GM10847 (cell line): Measurements from ENCODE around the gene NCL.

Experiments used
- POLR2A ChIP-seq: IDR thresholded peaks from 2 replicates; pipeline ENCODE4 v1.6.1; 2011; ENCODE audit not compliant: insufficient read length; ENCODE audit errors: extremely low read depth

NCL gene, protein sequence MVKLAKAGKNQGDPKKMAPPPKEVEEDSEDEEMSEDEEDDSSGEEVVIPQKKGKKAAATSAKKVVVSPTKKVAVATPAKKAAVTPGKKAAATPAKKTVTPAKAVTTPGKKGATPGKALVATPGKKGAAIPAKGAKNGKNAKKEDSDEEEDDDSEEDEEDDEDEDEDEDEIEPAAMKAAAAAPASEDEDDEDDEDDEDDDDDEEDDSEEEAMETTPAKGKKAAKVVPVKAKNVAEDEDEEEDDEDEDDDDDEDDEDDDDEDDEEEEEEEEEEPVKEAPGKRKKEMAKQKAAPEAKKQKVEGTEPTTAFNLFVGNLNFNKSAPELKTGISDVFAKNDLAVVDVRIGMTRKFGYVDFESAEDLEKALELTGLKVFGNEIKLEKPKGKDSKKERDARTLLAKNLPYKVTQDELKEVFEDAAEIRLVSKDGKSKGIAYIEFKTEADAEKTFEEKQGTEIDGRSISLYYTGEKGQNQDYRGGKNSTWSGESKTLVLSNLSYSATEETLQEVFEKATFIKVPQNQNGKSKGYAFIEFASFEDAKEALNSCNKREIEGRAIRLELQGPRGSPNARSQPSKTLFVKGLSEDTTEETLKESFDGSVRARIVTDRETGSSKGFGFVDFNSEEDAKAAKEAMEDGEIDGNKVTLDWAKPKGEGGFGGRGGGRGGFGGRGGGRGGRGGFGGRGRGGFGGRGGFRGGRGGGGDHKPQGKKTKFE

DNA sequence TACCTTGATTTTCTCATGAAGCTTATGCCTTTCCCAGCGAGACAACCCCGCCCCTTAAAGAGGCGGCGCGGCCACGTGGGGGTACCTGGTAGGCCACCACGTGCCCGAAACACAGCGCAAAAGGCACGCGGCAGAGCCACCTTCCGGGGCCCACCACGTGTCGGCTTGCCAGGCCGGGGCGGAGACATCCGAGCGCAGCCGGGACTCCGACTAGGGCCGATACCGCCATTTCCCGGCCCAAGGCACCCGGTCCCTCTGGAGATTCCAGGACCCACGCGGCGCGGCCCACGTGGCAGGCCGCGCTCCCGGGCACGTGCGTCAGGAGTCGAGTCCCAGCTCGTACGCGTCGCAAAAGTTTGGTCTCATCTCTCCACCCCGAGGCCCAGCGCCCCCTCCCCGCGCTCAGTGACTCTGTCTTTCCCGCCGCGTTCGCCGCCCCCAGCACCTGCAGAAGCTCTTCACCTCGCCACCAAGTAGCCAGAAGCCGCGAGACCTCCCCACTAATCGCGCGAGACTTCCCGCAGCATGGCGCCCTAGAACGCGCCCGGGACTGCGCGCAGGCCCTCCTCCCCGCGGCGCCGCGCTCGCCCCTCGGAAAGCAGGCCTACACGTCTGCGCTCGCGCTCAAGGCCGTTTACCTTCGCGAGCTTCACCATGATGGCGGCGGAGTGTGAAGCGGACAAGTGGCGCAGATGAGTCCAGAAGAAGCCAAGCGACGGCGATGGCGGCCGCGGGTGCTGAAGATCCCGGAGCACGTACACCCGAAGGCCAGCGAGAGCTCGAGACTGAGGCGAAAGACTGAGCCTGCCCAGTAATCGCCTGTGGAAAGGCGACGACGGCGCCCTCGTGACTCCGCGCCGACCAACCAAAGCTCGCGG, at the start of gene NCL:
TSS of gene NCL (minus strand) at position 787 of the 878 bp plus-strand sequence. CDS start at position 656, 131 bp downstream.
- peak; percentile 99 for TF ChIP-seq POLR2A

DNA sequence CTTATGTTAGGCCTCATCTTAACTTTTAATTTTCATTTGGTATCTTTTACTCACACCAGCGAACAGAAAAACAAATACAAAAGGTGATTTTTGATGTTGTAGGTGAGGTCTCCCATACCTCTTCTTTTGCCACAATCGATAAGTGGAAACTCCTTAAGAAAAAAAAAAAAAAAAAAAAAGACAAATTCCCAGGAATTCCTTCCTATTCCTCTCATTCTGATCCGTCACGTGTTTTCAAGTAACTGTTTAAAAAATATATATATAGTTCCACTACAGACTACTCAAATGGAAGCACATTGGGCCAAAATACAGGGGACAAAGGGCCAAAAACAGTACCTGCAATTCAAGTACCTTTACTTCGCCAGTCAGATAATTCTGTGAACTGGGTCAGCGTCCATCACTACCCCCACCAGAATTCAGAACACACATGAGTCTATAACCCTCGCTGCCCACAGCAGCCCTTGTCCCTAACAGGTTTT, 49.5 kb upstream of the NCL start:
- TF ChIP-seq POLR2A: no peak

DNA sequence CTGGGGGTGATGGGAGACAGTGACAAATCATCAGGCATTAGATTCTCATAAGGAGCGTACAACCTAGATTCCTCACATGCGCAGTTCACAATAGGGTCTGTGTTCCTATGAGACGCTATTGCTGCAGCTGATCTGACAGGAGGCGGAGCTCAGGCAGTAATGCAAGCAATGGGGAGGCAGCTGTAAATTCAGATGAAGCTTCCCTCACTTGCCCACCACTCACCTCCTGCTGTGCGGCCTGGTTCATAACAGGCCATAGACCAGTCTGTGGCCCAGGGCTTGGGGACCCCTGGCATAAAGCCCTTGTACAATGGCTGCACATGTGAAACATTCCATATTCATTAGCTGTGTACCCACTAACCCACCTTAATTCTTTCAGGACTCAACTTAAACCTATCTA, 47.9 kb upstream of the NCL start:
- TF ChIP-seq POLR2A: no peak

DNA sequence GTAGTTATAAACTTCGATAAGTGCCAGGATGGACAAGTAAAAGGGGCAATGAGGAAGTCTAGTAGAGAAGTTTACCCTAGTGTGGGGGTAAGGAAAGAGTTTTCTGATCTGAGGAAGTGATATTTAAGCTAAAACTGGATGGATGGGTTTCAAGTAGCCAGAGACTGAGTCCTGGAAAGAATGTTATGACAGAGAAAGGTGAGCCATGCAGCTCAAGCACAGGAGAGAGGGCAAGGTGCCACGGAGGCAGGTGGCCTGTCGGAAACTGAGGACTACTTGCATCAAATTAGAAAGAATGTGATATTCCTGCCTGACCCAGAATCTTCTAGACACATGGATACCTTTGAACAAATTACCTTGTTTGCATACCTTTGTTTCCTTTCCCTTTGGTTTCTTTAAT, 39.5 kb upstream of the NCL start:
- no peak for TF ChIP-seq POLR2A

DNA sequence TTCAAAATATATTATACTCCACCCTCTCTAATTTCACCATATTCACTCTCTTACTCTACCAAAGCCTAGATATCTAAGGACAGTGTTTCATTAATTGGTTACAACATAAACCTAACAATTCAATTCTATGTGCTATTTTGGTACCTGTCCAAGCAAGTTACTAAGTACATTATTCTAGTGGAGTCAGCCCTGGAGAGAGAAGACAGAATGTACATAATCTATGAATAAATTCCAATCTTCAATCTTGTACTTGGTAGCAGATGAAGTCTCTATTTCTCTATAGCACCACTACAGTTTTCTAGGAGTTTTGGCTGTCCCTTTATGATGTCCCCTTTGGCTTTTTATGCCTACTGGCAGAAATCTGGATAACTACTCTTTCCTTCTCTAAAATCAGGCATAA, 38.3 kb upstream of the NCL start:
- TF ChIP-seq POLR2A: no peak

DNA sequence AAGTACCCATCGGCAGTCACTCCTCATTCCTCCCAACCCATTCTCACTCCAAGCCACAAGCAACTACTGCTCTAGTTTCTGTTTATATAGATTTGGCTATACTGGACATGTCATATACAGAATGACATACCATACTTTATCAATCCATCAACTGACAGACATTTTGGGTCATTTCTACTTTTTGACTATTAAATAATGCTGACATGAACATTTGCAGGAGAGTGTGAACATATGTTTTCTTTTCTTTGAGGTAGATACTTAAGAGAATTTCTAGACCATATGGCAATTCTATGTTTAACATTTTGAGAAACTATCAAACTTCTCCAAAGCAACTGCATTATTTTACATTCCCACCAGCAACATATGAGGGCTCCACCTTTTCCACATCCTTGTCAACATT, 33.4 kb upstream of the NCL start:
- no peak for TF ChIP-seq POLR2A

DNA sequence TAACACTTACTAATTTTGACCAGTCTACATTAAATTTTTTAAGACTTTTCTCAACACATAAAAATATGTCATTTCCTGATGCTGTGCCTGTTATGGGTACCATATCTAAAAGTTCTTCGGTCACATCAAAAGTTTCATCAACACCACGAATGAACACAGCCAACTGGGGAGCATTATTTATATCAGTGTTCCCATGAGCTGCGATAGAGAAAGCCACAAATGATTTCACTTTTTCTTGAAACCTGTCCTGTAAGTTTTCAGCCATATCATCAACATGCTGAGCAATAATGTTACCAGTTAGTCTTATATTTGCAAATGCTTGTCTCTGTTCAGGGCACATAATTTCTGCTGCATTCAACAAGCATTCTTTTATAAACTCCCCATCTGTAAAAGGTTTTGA, 30.4 kb upstream of the NCL start:
- no peak for TF ChIP-seq POLR2A

DNA sequence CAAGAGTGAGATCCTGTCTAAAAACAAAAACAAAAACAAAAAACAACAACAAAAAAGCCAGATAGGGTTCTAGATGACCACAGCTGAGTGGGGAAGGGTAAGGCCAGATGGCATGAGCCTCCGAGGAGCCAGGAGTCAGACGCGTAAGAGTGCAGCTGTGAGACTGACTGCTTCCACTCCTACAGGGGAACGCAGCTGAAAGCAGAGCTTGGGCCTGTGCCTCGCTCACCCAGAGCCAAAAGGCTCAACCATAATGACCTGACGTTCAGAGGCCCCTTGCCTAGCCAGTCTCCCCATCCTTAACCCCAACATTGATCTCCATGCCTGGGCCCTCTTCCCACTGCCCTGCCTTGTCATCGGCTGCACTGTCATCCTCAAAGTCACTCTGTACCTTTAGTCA, 26.5 kb upstream of the NCL start:
- no peak for TF ChIP-seq POLR2A

DNA sequence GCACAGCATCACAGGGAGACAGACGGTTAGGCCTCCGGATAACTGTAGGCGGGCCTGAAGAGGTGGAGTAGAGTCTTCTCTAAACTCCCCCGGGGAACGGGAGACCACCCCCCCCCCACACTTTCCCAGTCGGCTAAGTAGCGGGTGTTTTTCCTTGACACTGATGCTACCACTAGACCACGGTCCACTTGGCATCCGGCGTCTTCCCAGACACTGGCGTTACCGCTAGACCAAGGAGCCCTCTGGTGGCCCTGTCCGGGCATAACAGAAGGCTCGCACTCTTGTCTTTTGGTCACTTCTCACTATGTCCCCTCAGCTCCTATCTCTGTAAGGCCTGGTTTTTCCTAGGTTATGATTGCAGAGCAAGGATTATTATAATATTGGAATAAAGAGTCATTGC, 25.7 kb upstream of the NCL start:
- no peak for TF ChIP-seq POLR2A

DNA sequence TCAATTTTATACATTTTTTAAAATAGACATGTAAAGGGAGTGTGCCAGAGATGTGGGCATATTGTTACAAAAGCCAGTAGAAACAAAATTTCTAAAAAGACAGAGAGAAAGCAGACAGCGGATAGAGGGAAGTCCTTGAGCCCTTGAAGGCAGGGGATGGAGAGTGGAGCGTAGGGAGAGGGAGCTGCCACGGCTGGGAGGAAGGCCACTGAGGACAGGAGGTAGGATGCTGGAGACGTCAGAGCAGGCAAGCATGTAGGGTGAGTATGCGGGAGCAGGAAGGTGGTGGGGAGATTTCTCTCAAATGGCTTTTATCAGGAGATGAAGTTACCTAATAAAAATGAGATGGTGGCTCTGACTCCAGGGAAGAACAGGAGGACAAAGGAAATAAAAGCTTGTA, 24.0 kb upstream of the NCL start:
- TF ChIP-seq POLR2A: no peak

DNA sequence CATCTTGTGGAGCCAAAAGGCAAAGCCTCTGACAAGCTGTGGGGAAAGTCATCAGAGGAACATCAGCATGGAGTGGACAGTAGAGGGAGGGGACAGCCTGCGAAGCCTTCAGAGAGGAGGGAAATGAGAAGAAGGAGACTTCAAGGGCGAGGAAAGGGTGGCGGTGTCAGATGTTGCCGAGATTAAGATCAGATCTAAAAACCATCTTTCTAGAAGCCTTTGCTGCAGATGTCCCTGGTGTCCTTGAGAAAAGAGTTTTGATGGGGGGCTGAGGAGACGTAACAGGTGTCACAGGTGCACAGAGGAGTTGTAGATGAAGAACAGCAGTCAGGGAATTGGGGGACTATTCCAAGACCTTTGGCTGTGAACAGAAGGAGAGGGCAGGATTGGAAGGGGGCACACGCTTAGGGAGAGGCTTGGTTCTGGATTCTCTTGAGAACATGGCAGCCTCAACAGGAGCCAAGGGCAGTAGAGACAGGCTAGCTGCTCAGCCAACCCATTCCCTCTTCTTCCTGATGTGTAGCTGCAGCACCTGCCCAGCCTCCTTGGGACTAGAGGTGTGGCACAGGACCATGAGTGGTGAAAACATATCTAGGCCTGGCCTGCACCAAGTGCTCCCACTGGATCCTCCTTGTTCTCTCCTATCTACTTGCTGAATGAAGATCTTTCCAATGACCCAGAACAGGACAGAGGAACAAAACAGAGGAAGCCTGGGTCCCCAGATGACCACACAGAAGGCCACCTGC, 22.7 kb upstream of the NCL start:
- no peak for TF ChIP-seq POLR2A

DNA sequence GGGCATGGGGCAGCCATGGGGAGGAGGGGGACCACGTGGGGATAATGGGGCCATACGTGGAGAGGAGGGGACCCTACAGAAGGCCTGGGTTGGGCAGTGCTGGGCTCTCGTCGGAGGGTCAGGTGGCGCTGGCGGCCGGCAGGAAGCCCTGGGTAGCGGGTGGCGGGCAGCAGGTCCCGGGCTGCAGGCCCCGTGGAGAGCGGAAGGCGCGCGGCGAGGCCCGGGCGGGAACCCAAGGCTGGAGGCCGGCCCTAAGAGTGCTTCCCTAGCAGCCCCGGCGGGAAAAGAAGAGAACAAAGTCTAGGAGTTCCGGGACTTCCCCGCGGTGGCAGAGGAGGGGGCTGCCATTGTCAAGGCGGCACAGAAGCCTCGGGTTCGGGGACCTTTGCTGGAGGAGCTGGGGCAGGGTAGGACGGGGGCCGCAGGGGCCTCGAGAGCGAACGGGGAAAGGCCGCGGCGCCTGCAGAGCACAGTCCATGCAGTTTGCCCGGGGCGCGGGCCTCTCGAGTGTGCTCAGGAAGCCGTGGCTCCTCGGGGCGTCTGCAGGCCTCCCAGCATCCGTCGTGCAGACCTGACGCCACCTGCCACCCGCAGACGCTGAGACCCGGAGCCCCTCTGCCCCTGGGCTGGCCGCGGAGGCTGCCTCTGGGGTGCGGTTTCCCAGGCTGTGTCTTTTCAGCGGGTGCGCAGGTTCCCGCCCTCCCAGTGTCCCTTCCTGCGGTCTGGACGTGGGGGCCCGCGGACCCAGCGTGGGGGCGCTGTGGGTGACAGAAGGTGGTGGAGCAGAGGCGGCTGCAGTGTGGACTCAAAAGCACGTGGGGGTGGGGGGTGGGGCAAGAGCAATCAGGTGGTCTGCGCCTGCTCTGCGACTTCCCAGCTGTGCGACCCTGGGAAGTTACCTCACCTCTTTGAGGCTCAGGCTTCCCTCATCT, 19.4 kb upstream of the NCL start:
- TF ChIP-seq POLR2A: no peak

DNA sequence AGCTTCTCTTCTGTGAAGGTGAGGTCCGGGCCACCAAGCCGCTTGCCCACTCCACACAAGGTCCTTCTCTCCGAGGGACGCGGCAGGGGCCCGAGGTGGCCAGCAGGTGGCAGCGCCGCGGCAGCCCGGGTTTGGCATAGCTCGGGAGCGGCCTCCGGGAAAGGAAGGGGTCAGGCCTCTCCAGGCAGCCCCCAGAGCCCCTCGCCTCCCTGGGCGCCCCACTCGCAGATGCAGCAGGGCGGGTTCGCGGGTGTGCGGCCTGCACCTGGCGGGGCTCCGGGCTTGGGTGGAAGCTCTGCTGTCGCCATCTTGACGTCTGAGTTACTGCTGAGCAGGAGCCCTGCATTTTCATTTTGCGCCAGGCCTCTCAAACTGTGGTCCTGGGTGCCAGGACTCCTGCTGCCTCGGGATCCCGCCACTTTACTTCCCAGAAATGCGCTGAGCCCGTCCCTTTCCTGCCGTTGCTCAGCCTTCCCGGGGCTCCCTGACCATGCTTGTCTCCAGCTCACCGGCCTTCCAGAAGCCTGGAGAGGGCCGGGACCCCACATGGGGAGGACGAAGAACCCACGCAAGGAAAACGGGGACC, 18.6 kb upstream of the NCL start:
- TF ChIP-seq POLR2A: no peak
